ENCODE measurements around the gene C21orf91. TPM values are rescaled to one million over a fixed set of nuclear protein-coding genes. Genes with fewer than 3 reads are reported as not detected.
A peak's percentile ranks its signal among the peaks of the same experiment; 100 is the strongest.

The C21orf91 gene
- total and polyA plus RNA-seq, 9 of the 15 experiments (the other 6 are each of a cell fraction or from before 2014, with no cell fraction given) = 3.9 to 14.1 (median 12.1) TPM

GRCh38 chr21:17777072-17777765, 41.9 kb downstream of the C21orf91 start:
- H2AFZ ChIP-seq (ENCODE audit: low read depth, low read length) = no peak overlapping the region
- no peaks in the 10 kb centered on the region; a peak in 1 of 5 replicates for H3K4me1 ChIP-seq (replicated peaks in 1 of 2; ENCODE audit: control insufficient read depth in 2 of 2, insufficient read depth in 2 of 2, low read length in 2 of 2)
- no peaks in the 10 kb centered on the region for H4K20me1 ChIP-seq (replicated peaks; ENCODE audit: control insufficient read depth, insufficient read depth, low read length)
- ATAC-seq (no peak), DNase-seq (ENCODE audit: extremely low read depth in 1 of 4, low spot score in 3 of 4) (no peak), FAIRE-seq (no peak)
- H3K79me2 ChIP-seq (ENCODE audit: control insufficient read depth, insufficient read depth, low read length) = no peaks in the 10 kb centered on the region
- TF ChIP-seq FOXA3 (CRISPR knock-in tag; conservative IDR thresholded peaks at IDR 0.05 in 1 of 2, IDR thresholded peaks at IDR 0.05 in 1 of 2) (no peak), BHLHE40 (IDR thresholded peaks at IDR 0.05; ENCODE audit: low read length) (no peak), PBX2 (CRISPR knock-in tag; IDR thresholded peaks at IDR 0.05; ENCODE audit: low read depth) (no peak), PBX2 (tag; conservative IDR thresholded peaks at IDR 0.05; ENCODE audit: low read depth) (0 out of 2 replicates have a peak, but pooled peaks have one; percentile 12), ESRRA (IDR thresholded peaks at IDR 0.05; ENCODE audit: borderline replicate concordance, low read depth) (no peak), CTBP1 (IDR thresholded peaks at IDR 0.05; ENCODE audit: borderline replicate concordance) (no peak), ZNF57 (CRISPR knock-in tag; IDR thresholded peaks at IDR 0.05) (no peak)
- H3K4me3 ChIP-seq = no peak overlapping the region
- CTCF ChIA-PET (ENCODE audit: low intra/inter-chr PET ratio) = no interaction called here
- no peaks in the 10 kb centered on the region for H3K36me3 ChIP-seq (ENCODE audit: control insufficient read depth, insufficient read depth, low read length)
- BruUV-seq (replicated peaks) = no TSS peak
- in situ Hi-C loops (cut with MboI) (no loop called here), intact Hi-C loops (cut with micrococcal nuclease) (no loop called here)
- H3K9ac ChIP-seq (ENCODE audit: insufficient read depth in 1 of 2, low read depth in 2 of 2, low read length in 2 of 2) = no peak overlapping the region
- POLR2A ChIA-PET = no interaction called here
- H3K27me3 ChIP-seq (ENCODE audit: control insufficient read depth in 2 of 2, insufficient read depth in 2 of 2, low read length in 2 of 2) = no peaks in the 10 kb centered on the region
- no peak overlapping the region for H3K4me2 ChIP-seq (ENCODE audit: insufficient read depth, low read length)
- 0% methylated on average over 1 of the region's 1 CpG for WGBS (ENCODE audit: insufficient coverage, low coverage, missing lambda C conversion rate)
- no peaks in the 10 kb centered on the region for H3K9me1 ChIP-seq (ENCODE audit: control insufficient read depth, insufficient read depth, low read length)
- no peaks in the 10 kb centered on the region for H3K9me3 ChIP-seq (replicated peaks; ENCODE audit: control insufficient read depth, insufficient read depth, low read depth, low read length)
- no peak overlapping the region for H3K27ac ChIP-seq (ENCODE audit: extremely low read depth, low read depth, low read length)
